Measurements from ENCODE around the gene CD300LF. TPM values are rescaled to one million over a fixed set of nuclear protein-coding genes. Genes with fewer than 3 reads are reported as not detected.

The CD300LF gene
- total RNA-seq, 2 donors from 2014 or later = 0.59 to 1.2 TPM

DNA sequence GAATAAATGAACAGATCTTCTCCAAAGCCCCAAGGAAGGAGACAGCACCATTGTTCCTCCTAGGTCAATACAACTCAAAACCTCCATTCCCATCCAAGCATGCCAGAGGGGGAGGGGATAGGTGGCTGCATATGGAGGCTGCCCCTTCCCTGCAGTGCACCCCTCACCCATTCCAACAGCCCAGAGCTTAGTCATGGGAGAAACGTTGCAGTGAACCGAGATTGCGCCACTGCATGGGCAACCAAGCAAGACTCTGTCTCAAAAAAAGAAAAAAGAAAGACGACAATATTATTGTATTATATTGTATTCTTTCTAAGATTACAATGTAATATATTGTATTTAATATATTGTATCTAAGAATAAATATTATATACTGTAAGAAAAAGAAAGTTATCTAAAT lies 52.8 kb downstream of the CD300LF start:
- no peak overlapping the region for H3K27ac ChIP-seq
- TF ChIP-seq POLR2A (IDR thresholded peaks at IDR 0.05) (no peak), POLR2AphosphoS5 (IDR thresholded peaks at IDR 0.05) (no peak), CTCF (IDR thresholded peaks at IDR 0.05) (no peak)
- intact Hi-C loops (cut with DNase I) = no loop called here
- H3K4me3 ChIP-seq = no peak overlapping the region
- 62% methylated on average over 4 of the region's 4 CpGs for WGBS
- no peak for DNase-seq (ENCODE audit: low spot score)
- no peaks in the 10 kb centered on the region for H3K27me3 ChIP-seq (replicated peaks; ENCODE audit: insufficient read depth)
- H3K9me3 ChIP-seq = no peaks in the 10 kb centered on the region
- H3K36me3 ChIP-seq = no peaks in the 10 kb centered on the region
- H3K4me1 ChIP-seq (replicated peaks) = no peaks in the 10 kb centered on the region

- 81% methylated on average over 6 of the region's 6 CpGs for WGBS
- H3K9me3 ChIP-seq = no peaks in the 10 kb centered on the region
- no peak for DNase-seq (ENCODE audit: low spot score)
- intact Hi-C loops (cut with DNase I) = no loop called here
- H3K27me3 ChIP-seq (replicated peaks; ENCODE audit: insufficient read depth) = no peaks in the 10 kb centered on the region
- no peaks in the 10 kb centered on the region for H3K4me1 ChIP-seq (replicated peaks)
- no peak overlapping the region for H3K4me3 ChIP-seq
- H3K27ac ChIP-seq = no peak overlapping the region
- H3K36me3 ChIP-seq = no peaks in the 10 kb centered on the region
- TF ChIP-seq CTCF (IDR thresholded peaks at IDR 0.05) = no peak
Measured at GRCh38 chr17:74658620-74659019, 54.1 kb downstream of the CD300LF start.

DNA sequence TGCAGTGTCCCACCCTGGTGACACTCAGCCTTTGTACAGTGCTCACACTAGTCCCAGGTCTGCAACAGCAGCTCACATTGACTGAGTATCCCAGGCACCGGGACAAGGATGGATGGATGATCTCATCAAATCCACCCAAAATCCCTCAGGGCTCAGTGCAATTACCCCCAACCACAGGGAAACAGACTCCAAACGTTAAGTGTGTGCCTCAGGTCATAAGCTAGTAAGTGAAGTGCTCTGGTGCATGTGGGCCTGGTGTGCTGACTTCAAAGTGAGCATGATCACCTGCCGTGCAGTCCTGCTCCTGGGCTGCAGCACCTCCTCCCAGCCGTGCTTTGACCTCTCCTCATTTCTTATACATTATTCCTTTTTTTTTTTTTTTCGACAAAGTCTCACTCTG lies 58.0 kb downstream of the CD300LF start:
- Histone ChIP-seq H3K27me3 (replicated peaks; ENCODE audit: insufficient read depth) (peaks cover 6% of the 10 kb centered on the region), H3K4me1 (replicated peaks) (no peaks in the 10 kb centered on the region), H3K27ac (no peak overlapping the region), H3K9me3 (no peaks in the 10 kb centered on the region), H3K36me3 (no peaks in the 10 kb centered on the region), H3K4me3 (no peak overlapping the region)
- whole genome bisulfite sequencing = 45% methylated on average over 5 of the region's 5 CpGs
- no peak for DNase-seq (ENCODE audit: low spot score)
- intact Hi-C loops (cut with DNase I) = no loop called here
- TF ChIP-seq CTCF (IDR thresholded peaks at IDR 0.05) (no peak), POLR2AphosphoS5 (IDR thresholded peaks at IDR 0.05) (no peak), POLR2A (IDR thresholded peaks at IDR 0.05) (no peak)

DNA sequence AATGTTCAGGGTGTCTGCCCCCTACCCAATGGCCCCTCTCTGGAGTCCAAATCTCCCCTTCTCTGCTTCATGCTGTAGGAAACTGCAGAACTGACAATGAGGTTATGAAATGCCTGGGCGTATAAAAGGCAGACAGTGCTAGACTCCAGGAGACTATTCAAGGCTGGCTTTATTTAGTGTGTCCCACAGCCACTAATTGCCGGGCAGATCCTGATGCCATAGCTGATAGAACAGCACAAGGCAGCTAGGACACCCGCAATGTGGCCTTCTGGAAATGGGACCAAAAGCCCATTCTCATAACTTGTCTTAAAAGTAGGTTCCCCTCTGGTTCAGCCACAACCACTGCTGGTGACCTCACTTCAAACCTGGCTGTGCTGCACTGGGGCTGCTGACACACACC lies 60.7 kb downstream of the CD300LF start:
- Histone ChIP-seq H3K27me3 (replicated peaks; ENCODE audit: insufficient read depth) (peaks cover 6% of the 10 kb centered on the region), H3K4me1 (replicated peaks) (no peaks in the 10 kb centered on the region), H3K4me3 (no peak overlapping the region), H3K9me3 (no peaks in the 10 kb centered on the region), H3K36me3 (no peaks in the 10 kb centered on the region), H3K27ac (no peak overlapping the region)
- DNase-seq (ENCODE audit: low spot score) = no peak
- WGBS = 82% methylated on average over 3 of the region's 3 CpGs
- intact Hi-C loops (cut with DNase I) = no loop called here
- TF ChIP-seq POLR2AphosphoS5 (IDR thresholded peaks at IDR 0.05) (no peak), POLR2A (IDR thresholded peaks at IDR 0.05) (no peak), CTCF (IDR thresholded peaks at IDR 0.05) (no peak)

DNA sequence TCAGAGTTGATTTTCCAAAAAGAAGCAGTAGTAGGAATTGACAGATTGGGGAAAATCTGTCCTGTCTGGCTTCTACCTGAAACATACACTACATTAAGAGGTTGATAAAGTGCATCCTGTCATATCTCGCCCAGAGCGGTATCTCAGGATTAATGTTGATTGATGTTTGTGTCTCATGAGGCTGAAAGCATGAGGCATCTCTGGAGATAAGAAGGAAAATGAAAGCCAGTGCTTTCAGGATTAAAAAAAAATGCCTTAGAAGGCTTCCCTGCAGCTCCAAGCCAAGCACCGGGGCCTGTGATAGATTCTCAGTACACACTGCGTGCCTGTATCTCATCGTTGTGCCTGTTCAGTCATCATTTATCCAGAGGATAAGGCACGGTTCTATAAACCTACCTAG lies 62.8 kb downstream of the CD300LF start:
- intact Hi-C loops (cut with DNase I) = no loop called here
- Histone ChIP-seq H3K4me1 (replicated peaks) (no peaks in the 10 kb centered on the region), H3K27me3 (replicated peaks; ENCODE audit: insufficient read depth) (peaks cover 6% of the 10 kb centered on the region), H3K36me3 (no peaks in the 10 kb centered on the region), H3K9me3 (no peaks in the 10 kb centered on the region), H3K27ac (no peak overlapping the region), H3K4me3 (no peak overlapping the region)
- no peak for TF ChIP-seq POLR2A (IDR thresholded peaks at IDR 0.05)
- no peak for TF ChIP-seq CTCF (IDR thresholded peaks at IDR 0.05)
- no peak for TF ChIP-seq POLR2AphosphoS5 (IDR thresholded peaks at IDR 0.05)
- 70% methylated on average over 6 of the region's 6 CpGs for whole genome bisulfite sequencing
- no peak for DNase-seq (ENCODE audit: low spot score)

All from prostate gland (tissue), 2 donors.